Measurements from ENCODE around the gene SMIM29. TPM values are rescaled to one million over a fixed set of nuclear protein-coding genes. Genes with fewer than 3 reads are reported as not detected.

Gene SMIM29
- total and polyA plus RNA-seq, 11 donors: 18.4 to 50.4 (median 31.3) TPM

GRCh38 chr6:34227761-34228421 lies 20.9 kb downstream of the SMIM29 start:
- Histone ChIP-seq H3K4me1 (peaks cover 0 to 20% (median 10%) of the 10 kb centered on the region in 12 donors), H3K9me3 (no peaks in the 10 kb centered on the region), H3K27me3 (no peaks in the 10 kb centered on the region), H3K27ac (no peak overlapping the region), H3K36me3 (no peaks in the 10 kb centered on the region), H3K4me3 (no peak overlapping the region)
- no peak for ATAC-seq
- 93 to 94% (median 93%) methylated on average over 14 to 16 of the region's 16 CpGs for WGBS, 4 donors
- intact Hi-C loops (cut with DNase I): no loop called here
- DNase-seq: no peak
- TF ChIP-seq POLR2A (IDR thresholded peaks at IDR 0.05) (no peak), CTCF (IDR thresholded peaks at IDR 0.05) (no peak)

DNA sequence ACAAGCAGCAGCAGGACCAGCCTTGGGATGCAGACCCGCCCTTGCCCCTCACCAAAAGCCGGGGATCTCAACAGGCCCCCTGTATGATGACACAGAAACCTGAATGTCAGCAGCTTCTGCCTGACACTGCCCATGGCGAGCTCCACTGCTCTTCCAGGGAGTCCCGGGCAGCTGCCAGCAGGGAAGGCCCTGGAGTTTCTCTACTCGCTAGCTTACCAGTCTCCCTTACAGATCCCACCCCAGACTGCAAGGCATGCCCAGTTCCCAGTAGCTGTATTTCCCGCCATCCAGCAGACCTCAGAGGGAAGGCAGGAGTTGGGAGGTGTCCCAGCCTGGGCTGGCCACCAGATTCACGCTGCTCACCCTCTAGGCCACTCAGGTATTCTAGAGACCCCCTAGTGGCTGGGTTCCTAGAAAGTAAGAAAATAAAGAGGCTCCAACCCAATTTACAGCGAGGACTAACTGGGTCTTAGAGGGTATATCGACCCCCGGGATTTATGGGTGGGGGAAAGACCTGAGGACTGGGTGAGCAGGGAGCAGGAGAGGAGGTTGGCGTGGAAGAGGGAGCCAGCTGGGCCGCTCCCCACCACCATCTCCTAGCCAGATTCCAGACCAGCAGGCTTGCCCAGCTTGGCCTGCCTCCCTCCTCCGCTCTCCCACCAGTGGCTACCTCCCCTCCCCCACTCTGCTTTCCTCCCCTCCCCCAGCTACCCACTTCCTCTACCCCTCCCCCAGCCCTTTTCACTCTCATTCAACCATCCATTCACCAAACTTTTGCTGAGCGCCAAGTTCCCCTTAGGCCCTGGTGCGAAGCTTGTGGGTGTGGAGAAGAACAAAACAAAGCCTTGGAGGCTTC lies 21.8 kb downstream of the SMIM29 start:
- ATAC-seq: no peak
- WGBS, 4 donors: 89 to 94% (median 89%) methylated on average over 12 to 15 of the region's 15 CpGs
- intact Hi-C loops (cut with DNase I): no loop called here

DNA sequence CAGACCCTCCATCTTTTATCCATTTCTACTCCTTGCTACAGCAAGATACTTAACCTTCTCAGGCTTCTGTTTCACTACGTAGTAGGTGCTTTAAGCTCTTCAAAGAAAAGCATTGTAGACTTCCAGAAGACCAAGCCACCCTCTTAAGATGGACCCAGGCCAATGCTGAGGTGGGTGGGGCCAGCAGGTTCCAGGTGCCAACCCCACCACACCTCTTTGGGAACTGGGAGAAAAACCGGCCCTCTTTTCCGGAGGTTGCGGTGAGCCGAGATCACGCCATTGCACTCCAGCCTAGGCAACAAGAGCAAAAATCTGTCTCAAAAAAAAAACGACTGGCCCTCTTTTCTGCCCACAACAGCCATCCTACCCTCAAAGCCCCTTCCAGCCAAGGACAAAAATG lies 22.7 kb downstream of the SMIM29 start:
- Histone ChIP-seq H3K4me1 (peaks cover 0 to 19% (median 10%) of the 10 kb centered on the region in 12 donors), H3K9me3 (no peaks in the 10 kb centered on the region), H3K36me3 (no peaks in the 10 kb centered on the region), H3K27ac (no peak overlapping the region), H3K4me3 (no peak overlapping the region), H3K27me3 (no peaks in the 10 kb centered on the region)
- ATAC-seq (no peak), DNase-seq (no peak)
- TF ChIP-seq CTCF (IDR thresholded peaks at IDR 0.05) (no peak), POLR2A (IDR thresholded peaks at IDR 0.05) (no peak)
- 78 to 84% (median 81%) methylated on average over 7 of the region's 7 CpGs for WGBS, 4 donors
- intact Hi-C loops (cut with DNase I): no loop called here

More for the DNA sequence above, 21.8 kb downstream of the SMIM29 start:
- Histone ChIP-seq H3K9me3 (no peaks in the 10 kb centered on the region), H3K36me3 (no peaks in the 10 kb centered on the region), H3K4me1 (peaks cover 0 to 20% (median 10%) of the 10 kb centered on the region in 12 donors), H3K27ac (no peak overlapping the region), H3K4me3 (no peak overlapping the region), H3K27me3 (no peaks in the 10 kb centered on the region)
- no peak for TF ChIP-seq CTCF (IDR thresholded peaks at IDR 0.05)
- TF ChIP-seq POLR2A (IDR thresholded peaks at IDR 0.05): no peak
- no peak for DNase-seq

DNA sequence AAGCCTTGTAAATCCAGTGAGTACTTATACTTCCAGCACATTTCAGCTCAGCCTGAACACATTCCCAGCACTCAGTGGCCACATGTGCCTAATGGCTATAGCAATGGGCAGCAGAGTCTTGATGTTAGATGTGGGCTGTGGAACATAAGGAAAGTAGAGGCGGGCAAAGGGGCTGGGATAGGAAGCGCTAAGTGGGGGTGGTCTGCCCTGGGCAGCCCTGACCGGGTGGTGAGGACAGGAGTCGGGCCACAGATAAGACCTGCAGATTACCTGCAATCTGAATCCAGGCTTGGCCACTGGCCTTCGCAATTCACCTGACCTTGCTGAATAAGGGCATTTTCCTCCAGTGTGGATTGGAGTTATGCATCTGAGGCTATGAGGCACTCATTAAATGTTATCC lies 23.3 kb downstream of the SMIM29 start:
- H3K27ac ChIP-seq: no peak overlapping the region
- ATAC-seq: no peak
- no peak for DNase-seq
- no peaks in the 10 kb centered on the region for H3K27me3 ChIP-seq
- H3K9me3 ChIP-seq: no peaks in the 10 kb centered on the region
- WGBS, 4 donors: 87 to 93% (median 90%) methylated on average over 5 of the region's 5 CpGs
- TF ChIP-seq CTCF (IDR thresholded peaks at IDR 0.05) (no peak), POLR2A (IDR thresholded peaks at IDR 0.05) (no peak)
- intact Hi-C loops (cut with DNase I): no loop called here
- H3K4me3 ChIP-seq: no peak overlapping the region
- peaks cover 0 to 15% (median 10%) of the 10 kb centered on the region in 12 donors for H3K4me1 ChIP-seq
- H3K36me3 ChIP-seq: no peaks in the 10 kb centered on the region
